ENCODE data around the gene IRF1. TPM values are rescaled to one million over a fixed set of nuclear protein-coding genes. Genes with fewer than 3 reads are reported as not detected.
A peak's percentile ranks its signal among the peaks of the same experiment; 100 is the strongest.

The IRF1 gene
- polyA plus RNA-seq, 1 donor, result 100 TPM

GRCh38 chr5:132501629-132501956 lies 11.0 kb upstream of the IRF1 start:
- no peaks in the 10 kb centered on the region for H3K36me3 ChIP-seq (ENCODE audit: control insufficient read depth, insufficient read depth, low read length)
- H3K27me3 ChIP-seq (ENCODE audit: control insufficient read depth, insufficient read depth, low read length), result no peaks in the 10 kb centered on the region
- H3K27ac ChIP-seq (ENCODE audit: low read length), result peak overlapping the region; percentile 89
- H3K4me1 ChIP-seq (ENCODE audit: control insufficient read depth, insufficient read depth, low read length), result peaks cover 59% of the 10 kb centered on the region
- WGBS (ENCODE audit: insufficient coverage, low lambda C conversion rate), result no CpG with 5 or more reads among the region's 4 CpGs
- no peak overlapping the region for H3K4me3 ChIP-seq (ENCODE audit: low read length)
- DNase-seq, result no peak
- H3K9me3 ChIP-seq (ENCODE audit: control insufficient read depth, low read depth, low read length), result no peaks in the 10 kb centered on the region

- H3K4me1 ChIP-seq (ENCODE audit: control insufficient read depth, insufficient read depth, low read length), result peaks cover 59% of the 10 kb centered on the region
- H3K27me3 ChIP-seq (ENCODE audit: control insufficient read depth, insufficient read depth, low read length), result no peaks in the 10 kb centered on the region
- WGBS (ENCODE audit: insufficient coverage, low lambda C conversion rate), result no CpG with 5 or more reads among the region's 6 CpGs
- no peak overlapping the region for H3K4me3 ChIP-seq (ENCODE audit: low read length)
- no peaks in the 10 kb centered on the region for H3K9me3 ChIP-seq (ENCODE audit: control insufficient read depth, low read depth, low read length)
- peak; percentile 90 to 96 for DNase-seq
- peak overlapping the region; percentile 89 for H3K27ac ChIP-seq (ENCODE audit: low read length)
- H3K36me3 ChIP-seq (ENCODE audit: control insufficient read depth, insufficient read depth, low read length), result no peaks in the 10 kb centered on the region
These were observed 10.5 kb upstream of the IRF1 start for GRCh38 chr5:132500931-132501628.

GRCh38 chr5:132500244-132500930 lies 9.8 kb upstream of the IRF1 start:
- Histone ChIP-seq H3K27ac (ENCODE audit: low read length) (peak overlapping the region; percentile 89), H3K4me3 (ENCODE audit: low read length) (no peak overlapping the region), H3K27me3 (ENCODE audit: control insufficient read depth, insufficient read depth, low read length) (no peaks in the 10 kb centered on the region), H3K9me3 (ENCODE audit: control insufficient read depth, low read depth, low read length) (no peaks in the 10 kb centered on the region), H3K4me1 (ENCODE audit: control insufficient read depth, insufficient read depth, low read length) (peaks cover 56% of the 10 kb centered on the region), H3K36me3 (ENCODE audit: control insufficient read depth, insufficient read depth, low read length) (no peaks in the 10 kb centered on the region)
- no peak for DNase-seq
- WGBS (ENCODE audit: insufficient coverage, low lambda C conversion rate), result no CpG with 5 or more reads among the region's 6 CpGs

- H3K27ac ChIP-seq (ENCODE audit: low read length), result peak overlapping the region; percentile 89
- H3K36me3 ChIP-seq (ENCODE audit: control insufficient read depth, insufficient read depth, low read length), result no peaks in the 10 kb centered on the region
- H3K4me3 ChIP-seq (ENCODE audit: low read length), result no peak overlapping the region
- WGBS (ENCODE audit: insufficient coverage, low lambda C conversion rate), result no CpG with 5 or more reads among the region's 9 CpGs
- no peaks in the 10 kb centered on the region for H3K9me3 ChIP-seq (ENCODE audit: control insufficient read depth, low read depth, low read length)
- H3K4me1 ChIP-seq (ENCODE audit: control insufficient read depth, insufficient read depth, low read length), result peaks cover 60% of the 10 kb centered on the region
- DNase-seq, result peak in 1 of 2 donors; percentile 25
- no peaks in the 10 kb centered on the region for H3K27me3 ChIP-seq (ENCODE audit: control insufficient read depth, insufficient read depth, low read length)
These were observed 9.1 kb upstream of the IRF1 start for GRCh38 chr5:132499440-132500243.

- no CpG with 5 or more reads among the region's 4 CpGs for WGBS (ENCODE audit: insufficient coverage, low lambda C conversion rate)
- DNase-seq, result no peak
- peaks cover 59% of the 10 kb centered on the region for H3K4me1 ChIP-seq (ENCODE audit: control insufficient read depth, insufficient read depth, low read length)
- H3K27me3 ChIP-seq (ENCODE audit: control insufficient read depth, insufficient read depth, low read length), result no peaks in the 10 kb centered on the region
- no peak overlapping the region for H3K4me3 ChIP-seq (ENCODE audit: low read length)
- H3K9me3 ChIP-seq (ENCODE audit: control insufficient read depth, low read depth, low read length), result no peaks in the 10 kb centered on the region
- H3K27ac ChIP-seq (ENCODE audit: low read length), result peak overlapping the region; percentile 89
- no peaks in the 10 kb centered on the region for H3K36me3 ChIP-seq (ENCODE audit: control insufficient read depth, insufficient read depth, low read length)
These were observed 8.2 kb upstream of the IRF1 start for GRCh38 chr5:132498686-132499271.

GRCh38 chr5:132498152-132498551 lies 7.6 kb upstream of the IRF1 start:
- peak overlapping the region; percentile 98 for H3K27ac ChIP-seq (ENCODE audit: low read length)
- H3K27me3 ChIP-seq (ENCODE audit: control insufficient read depth, insufficient read depth, low read length), result no peaks in the 10 kb centered on the region
- H3K36me3 ChIP-seq (ENCODE audit: control insufficient read depth, insufficient read depth, low read length), result no peaks in the 10 kb centered on the region
- no peaks in the 10 kb centered on the region for H3K9me3 ChIP-seq (ENCODE audit: control insufficient read depth, low read depth, low read length)
- no peak overlapping the region for H3K4me3 ChIP-seq (ENCODE audit: low read length)
- WGBS (ENCODE audit: insufficient coverage, low lambda C conversion rate), result no CpG with 5 or more reads among the region's 3 CpGs
- peaks cover 52% of the 10 kb centered on the region for H3K4me1 ChIP-seq (ENCODE audit: control insufficient read depth, insufficient read depth, low read length)
- no peak for DNase-seq

- DNase-seq, result peak; percentile 64 to 68
- Histone ChIP-seq H3K4me1 (ENCODE audit: control insufficient read depth, insufficient read depth, low read length) (peaks cover 46% of the 10 kb centered on the region), H3K27me3 (ENCODE audit: control insufficient read depth, insufficient read depth, low read length) (no peaks in the 10 kb centered on the region), H3K9me3 (ENCODE audit: control insufficient read depth, low read depth, low read length) (no peaks in the 10 kb centered on the region), H3K4me3 (ENCODE audit: low read length) (peak overlapping the region; percentile 88), H3K36me3 (ENCODE audit: control insufficient read depth, insufficient read depth, low read length) (no peaks in the 10 kb centered on the region), H3K27ac (ENCODE audit: low read length) (peak overlapping the region; percentile 98)
- no CpG with 5 or more reads among the region's 6 CpGs for WGBS (ENCODE audit: insufficient coverage, low lambda C conversion rate)
These were observed 7.0 kb upstream of the IRF1 start for GRCh38 chr5:132497488-132497997.

GRCh38 chr5:132496631-132497487 lies 6.3 kb upstream of the IRF1 start:
- peak; percentile 87 to 94 for DNase-seq
- WGBS (ENCODE audit: insufficient coverage, low lambda C conversion rate), result no CpG with 5 or more reads among the region's 62 CpGs
- Histone ChIP-seq H3K4me3 (ENCODE audit: low read length) (peak overlapping the region; percentile 88), H3K27me3 (ENCODE audit: control insufficient read depth, insufficient read depth, low read length) (no peaks in the 10 kb centered on the region), H3K4me1 (ENCODE audit: control insufficient read depth, insufficient read depth, low read length) (peaks cover 44% of the 10 kb centered on the region), H3K36me3 (ENCODE audit: control insufficient read depth, insufficient read depth, low read length) (no peaks in the 10 kb centered on the region), H3K27ac (ENCODE audit: low read length) (peak overlapping the region; percentile 98), H3K9me3 (ENCODE audit: control insufficient read depth, low read depth, low read length) (no peaks in the 10 kb centered on the region)

GRCh38 chr5:132496191-132496630 lies 5.6 kb upstream of the IRF1 start:
- peak; percentile 96 to 97 for DNase-seq
- peak overlapping the region; percentile 98 for H3K27ac ChIP-seq (ENCODE audit: low read length)
- peak overlapping the region; percentile 88 for H3K4me3 ChIP-seq (ENCODE audit: low read length)
- H3K27me3 ChIP-seq (ENCODE audit: control insufficient read depth, insufficient read depth, low read length), result no peaks in the 10 kb centered on the region
- no CpG with 5 or more reads among the region's 18 CpGs for WGBS (ENCODE audit: insufficient coverage, low lambda C conversion rate)
- H3K9me3 ChIP-seq (ENCODE audit: control insufficient read depth, low read depth, low read length), result no peaks in the 10 kb centered on the region
- H3K36me3 ChIP-seq (ENCODE audit: control insufficient read depth, insufficient read depth, low read length), result no peaks in the 10 kb centered on the region
- peaks cover 44% of the 10 kb centered on the region for H3K4me1 ChIP-seq (ENCODE audit: control insufficient read depth, insufficient read depth, low read length)
